RKO (cell line): ENCODE data around the gene S100A16.

Source experiments
- DNase-seq: peaks from one replicate; pipeline ENCODE4 v3.0.0-alpha.2; 2016; ENCODE audit warnings: low spot score

S100A16 gene

GRCh38 chr1:153562021-153562420 is 50.9 kb downstream of the S100A16 start:
- DNase-seq, result peak; percentile 60

- DNase-seq, result peak; percentile 78
Measured at GRCh38 chr1:153561466-153561985, 51.4 kb downstream of the S100A16 start.

DNA sequence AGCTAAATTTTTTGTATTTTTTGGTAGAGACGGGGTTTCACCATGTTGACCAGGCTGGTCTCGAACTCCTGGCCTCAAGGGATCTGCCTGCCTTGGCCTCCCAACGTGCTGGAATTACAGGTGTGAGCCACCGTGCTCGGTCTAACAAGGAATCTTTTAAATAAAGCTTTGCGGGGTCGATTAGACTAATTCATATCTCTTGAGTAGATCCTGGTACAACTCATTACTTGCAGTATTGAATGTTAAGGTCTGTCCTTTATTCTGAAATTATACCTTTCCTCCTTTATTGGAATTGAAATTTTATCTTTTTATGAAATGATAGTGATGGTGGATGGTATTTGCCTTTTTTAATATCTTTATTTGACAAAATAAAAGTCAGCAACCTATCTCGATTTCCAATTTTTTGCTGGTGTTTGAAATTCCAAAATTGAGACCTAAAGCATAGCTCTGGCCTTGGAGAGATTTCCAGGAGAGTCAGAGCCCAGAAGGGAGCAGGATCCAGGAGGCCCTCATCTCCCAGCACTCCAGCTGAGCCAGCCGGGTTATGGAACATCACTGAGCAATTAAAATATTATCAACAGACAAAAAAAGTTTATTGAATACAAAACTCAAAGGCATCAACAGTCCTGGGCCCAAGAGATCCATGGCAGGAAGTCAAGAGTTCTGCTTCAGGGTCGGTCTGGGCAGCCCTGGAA is 52.0 kb downstream of the S100A16 start:
- DNase-seq, result peak; percentile 67

- peak; percentile 26 for DNase-seq
Measured at GRCh38 chr1:153560241-153560640, 52.7 kb downstream of the S100A16 start.

DNA sequence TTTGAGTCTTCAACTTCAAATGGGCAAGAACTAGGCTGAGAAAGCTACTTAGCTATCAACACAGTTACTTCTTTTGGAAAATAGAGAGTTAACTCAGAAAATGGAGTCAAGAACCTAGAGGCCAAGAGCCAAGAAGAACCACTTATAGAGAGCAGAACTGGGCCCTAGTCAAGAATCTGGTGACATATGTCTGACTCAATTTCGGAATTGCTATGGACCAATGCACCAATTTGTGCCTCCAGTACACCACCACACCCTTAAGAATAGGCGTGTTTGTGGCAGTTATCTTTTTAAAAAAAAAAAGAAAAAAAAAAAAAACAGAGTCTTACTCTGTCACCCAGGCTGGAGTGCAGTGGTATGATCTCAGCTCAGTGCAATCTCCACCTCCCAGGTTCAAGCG is 55.1 kb downstream of the S100A16 start:
- no peak for DNase-seq
